HepG2 (cell line): Measurements from ENCODE around the gene KBTBD13.

Experiments used
- ARID2 ChIP-seq: sonication (generic); formaldehyde crosslinking; IDR thresholded peaks from 2 replicates; pipeline ENCODE4 v1.8.1; 2022; ENCODE audit warnings: mild to moderate bottlenecking, missing genetic modification reagents, borderline replicate concordance
- ATF2 ChIP-seq: sonication (generic); formaldehyde crosslinking; IDR thresholded peaks from 2 replicates; pipeline ENCODE4 v1.4.0; 2020; ENCODE audit warnings: missing genetic modification reagents
- CTCF ChIP-seq: sonication (generic); formaldehyde crosslinking; IDR thresholded peaks from 2 replicates; pipeline ENCODE4 v1.5.0; 2020; ENCODE audit warnings: mild to moderate bottlenecking, missing genetic modification reagents, moderate library complexity
- E2F1 ChIP-seq: sonication (generic); formaldehyde crosslinking; IDR thresholded peaks from 2 replicates; pipeline ENCODE4 v1.5.0; 2020; ENCODE audit warnings: missing genetic modification reagents
- FOXJ3 ChIP-seq: sonication (generic); formaldehyde crosslinking; IDR thresholded peaks from 2 replicates; pipeline ENCODE4 v1.4.0; 2020; ENCODE audit warnings: missing genetic modification reagents, mild to moderate bottlenecking, borderline replicate concordance
- FOXP1 ChIP-seq, 2 experiments: fragments of 450-650 bp in 1 of 2; IDR thresholded peaks; 2 replicates each; pipeline ENCODE4 v1.6.1; 2017 to 2018; ENCODE audit warnings: antibody characterized with exemption in 1 of 2
- GABPB1 ChIP-seq: IDR thresholded peaks from 2 replicates; pipeline ENCODE4 v1.6.1; 2016; ENCODE audit warnings: mild to moderate bottlenecking, missing genetic modification reagents, moderate library complexity, missing compliant biosample characterization
- KDM5B ChIP-seq: sonication (generic); formaldehyde crosslinking; IDR thresholded peaks from 2 replicates; pipeline ENCODE4 v1.4.0; 2020; ENCODE audit warnings: missing genetic modification reagents, mild to moderate bottlenecking, borderline replicate concordance
- PBX3 ChIP-seq: sonication (generic); formaldehyde crosslinking; IDR thresholded peaks from 2 replicates; pipeline ENCODE4 v1.8.1; 2023; ENCODE audit warnings: missing genetic modification reagents, inconsistent platforms, borderline replicate concordance
- POLR2AphosphoS5 ChIP-seq: IDR thresholded peaks from 2 replicates; pipeline ENCODE4 v1.6.1; 2012; ENCODE audit warnings: low read depth, low read length
- ZNF512 ChIP-seq: sonication (generic); formaldehyde crosslinking; IDR thresholded peaks from 2 replicates; pipeline ENCODE4 v1.4.0; 2020; ENCODE audit warnings: mild to moderate bottlenecking, missing genetic modification reagents
- ZNF773 ChIP-seq: sonication (generic); formaldehyde crosslinking; IDR thresholded peaks from 2 replicates; pipeline ENCODE4 v1.4.0; 2020; ENCODE audit warnings: missing genetic modification reagents, borderline replicate concordance
- TF ChIP-seq, protein P1 (sequence below): sonication (generic); formaldehyde crosslinking; IDR thresholded peaks from 2 replicates; pipeline ENCODE4 v1.4.0; 2020; ENCODE audit warnings: missing genetic modification reagents

GRCh38 chr15:65044724-65045481, 31.6 kb upstream of the KBTBD13 start, which contains the start of gene SLC51B:
- TF ChIP-seq, protein P1, sequence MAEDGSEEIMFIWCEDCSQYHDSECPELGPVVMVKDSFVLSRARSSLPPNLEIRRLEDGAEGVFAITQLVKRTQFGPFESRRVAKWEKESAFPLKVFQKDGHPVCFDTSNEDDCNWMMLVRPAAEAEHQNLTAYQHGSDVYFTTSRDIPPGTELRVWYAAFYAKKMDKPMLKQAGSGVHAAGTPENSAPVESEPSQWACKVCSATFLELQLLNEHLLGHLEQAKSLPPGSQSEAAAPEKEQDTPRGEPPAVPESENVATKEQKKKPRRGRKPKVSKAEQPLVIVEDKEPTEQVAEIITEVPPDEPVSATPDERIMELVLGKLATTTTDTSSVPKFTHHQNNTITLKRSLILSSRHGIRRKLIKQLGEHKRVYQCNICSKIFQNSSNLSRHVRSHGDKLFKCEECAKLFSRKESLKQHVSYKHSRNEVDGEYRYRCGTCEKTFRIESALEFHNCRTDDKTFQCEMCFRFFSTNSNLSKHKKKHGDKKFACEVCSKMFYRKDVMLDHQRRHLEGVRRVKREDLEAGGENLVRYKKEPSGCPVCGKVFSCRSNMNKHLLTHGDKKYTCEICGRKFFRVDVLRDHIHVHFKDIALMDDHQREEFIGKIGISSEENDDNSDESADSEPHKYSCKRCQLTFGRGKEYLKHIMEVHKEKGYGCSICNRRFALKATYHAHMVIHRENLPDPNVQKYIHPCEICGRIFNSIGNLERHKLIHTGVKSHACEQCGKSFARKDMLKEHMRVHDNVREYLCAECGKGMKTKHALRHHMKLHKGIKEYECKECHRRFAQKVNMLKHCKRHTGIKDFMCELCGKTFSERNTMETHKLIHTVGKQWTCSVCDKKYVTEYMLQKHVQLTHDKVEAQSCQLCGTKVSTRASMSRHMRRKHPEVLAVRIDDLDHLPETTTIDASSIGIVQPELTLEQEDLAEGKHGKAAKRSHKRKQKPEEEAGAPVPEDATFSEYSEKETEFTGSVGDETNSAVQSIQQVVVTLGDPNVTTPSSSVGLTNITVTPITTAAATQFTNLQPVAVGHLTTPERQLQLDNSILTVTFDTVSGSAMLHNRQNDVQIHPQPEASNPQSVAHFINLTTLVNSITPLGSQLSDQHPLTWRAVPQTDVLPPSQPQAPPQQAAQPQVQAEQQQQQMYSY = peak; percentile 62; the same call in 1 of the 2 replicates
- peak; percentile 50; the same call in 1 of the 2 replicates for TF ChIP-seq GABPB1 (CRISPR knock-in tag)
- TF ChIP-seq KDM5B = peak; percentile 50; the same call in 1 of the 2 replicates
- TF ChIP-seq ARID2 (CRISPR knock-in tag) = no peak
- TF ChIP-seq FOXP1 (IDR thresholded peaks at IDR 0.05) = 0 out of 2 replicates have a peak, but pooled peaks have one; percentile 44
- TF ChIP-seq FOXP1 (CRISPR knock-in tag; IDR thresholded peaks at IDR 0.05) = peak; percentile 89
- TF ChIP-seq ZNF773 (CRISPR knock-in tag) = no peak
- no peak for TF ChIP-seq ZNF512 (CRISPR knock-in tag)
- TF ChIP-seq FOXJ3 (CRISPR knock-in tag) = peak; percentile 94
- 0 out of 2 replicates have a peak, but pooled peaks have one; percentile 32 for TF ChIP-seq POLR2AphosphoS5
- TF ChIP-seq PBX3 = no peak
- 0 out of 2 replicates have a peak, but pooled peaks have one; percentile 17 for TF ChIP-seq CTCF (CRISPR knock-in tag)
- no peak for TF ChIP-seq E2F1 (CRISPR knock-in tag)
- TF ChIP-seq ATF2 = peak; percentile 67; the same call in 1 of the 2 replicates
